RWPE1 (cell line): ENCODE results near the gene NHERF2.

Source experiments
- CTCF ChIA-PET: fragments of 350-600 bp; sonication (Branson Sonifier 250); formaldehyde crosslinking; extraction: SDS; loops from one replicate; lab custom pipeline; 2021; lab: Yijun Ruan, JAX
- POLR2A ChIA-PET: fragments of 400-600 bp; formaldehyde crosslinking; extraction: SDS; loops from one replicate; lab custom pipeline; 2020; ENCODE audit warnings: antibody characterized with exemption; ENCODE audit not compliant: low non-redundant PET; lab: Yijun Ruan, JAX
- DNase-seq: peaks from one replicate; pipeline ENCODE4 v3.0.0; 2012; ENCODE audit warnings: low spot score
- H3K27ac ChIP-seq: fragments of 450-650 bp; 2 replicates; pipeline ENCODE4 v1.5.1; 2017
- CTCF ChIP-seq: fragments of 450-650 bp; conservative IDR thresholded peaks from 2 replicates; pipeline ENCODE4 v1.5.1; 2017; ENCODE audit warnings: low read depth, mild to moderate bottlenecking

Gene NHERF2

DNA sequence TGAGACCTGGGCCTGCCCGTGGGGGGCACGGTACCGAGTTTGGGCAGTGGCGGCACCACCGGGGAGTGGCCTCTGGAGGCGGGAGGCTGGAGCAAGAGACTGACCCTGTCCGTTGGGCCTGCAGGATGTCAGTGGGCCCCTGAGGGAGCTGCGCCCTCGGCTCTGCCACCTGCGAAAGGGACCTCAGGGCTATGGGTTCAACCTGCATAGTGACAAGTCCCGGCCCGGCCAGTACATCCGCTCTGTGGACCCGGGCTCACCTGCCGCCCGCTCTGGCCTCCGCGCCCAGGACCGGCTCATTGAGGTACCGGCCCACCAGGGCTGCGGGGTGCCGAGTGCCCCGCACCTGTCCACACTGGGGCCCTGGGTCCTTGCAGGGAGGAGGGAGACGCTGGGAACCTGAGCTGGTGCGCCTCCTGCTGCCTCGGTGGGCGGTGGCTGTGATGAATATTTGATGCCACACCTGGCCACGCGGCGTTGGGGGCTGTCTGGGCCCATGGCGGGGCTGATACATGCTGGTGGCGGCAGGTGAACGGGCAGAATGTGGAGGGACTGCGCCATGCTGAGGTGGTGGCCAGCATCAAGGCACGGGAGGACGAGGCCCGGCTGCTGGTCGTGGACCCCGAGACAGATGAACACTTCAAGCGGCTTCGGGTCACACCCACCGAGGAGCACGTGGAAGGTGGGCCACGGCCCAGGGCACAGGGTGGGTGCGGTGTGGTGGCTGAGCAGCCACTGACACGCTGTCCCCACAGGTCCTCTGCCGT lies 9.7 kb downstream of the NHERF2 start:
- DNase-seq = no peak
- H3K27ac ChIP-seq = peak overlapping the region; percentile 59
- CTCF ChIA-PET = interaction anchor here (0.7 kb wide), 1 partner anchor 11 kb away, joined by 3 read pairs; no protein-coding TSS in a partner anchor
- no peak for TF ChIP-seq CTCF
- POLR2A ChIA-PET = no interaction called here

DNA sequence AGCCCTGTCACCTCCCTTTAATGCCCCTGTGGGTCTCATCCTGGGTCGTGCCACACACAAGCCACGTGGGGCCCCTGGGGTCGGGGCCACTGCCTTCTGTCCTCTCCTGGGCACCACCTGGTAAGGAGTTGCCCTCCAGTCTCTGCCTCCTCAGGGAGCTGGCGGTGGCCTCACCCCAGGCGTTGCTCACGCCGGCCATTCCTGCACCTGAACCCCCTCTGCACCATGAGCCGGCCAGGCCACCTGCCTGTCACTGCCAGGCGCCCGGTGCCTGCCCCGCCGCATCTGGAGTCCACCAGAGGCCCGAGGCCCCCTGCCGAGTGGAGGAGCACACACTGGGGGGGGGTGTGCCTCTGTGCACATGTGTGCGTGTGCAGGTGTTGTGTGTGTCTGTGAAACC lies 10.4 kb downstream of the NHERF2 start:
- ChIA-PET CTCF (interaction anchor here (1.1 kb wide), 1 partner anchor 20 kb away, joined by 3 read pairs; no protein-coding TSS in a partner anchor), POLR2A (no interaction called here)
- H3K27ac ChIP-seq = peak overlapping the region; percentile 12
- DNase-seq = no peak
- no peak for TF ChIP-seq CTCF

DNA sequence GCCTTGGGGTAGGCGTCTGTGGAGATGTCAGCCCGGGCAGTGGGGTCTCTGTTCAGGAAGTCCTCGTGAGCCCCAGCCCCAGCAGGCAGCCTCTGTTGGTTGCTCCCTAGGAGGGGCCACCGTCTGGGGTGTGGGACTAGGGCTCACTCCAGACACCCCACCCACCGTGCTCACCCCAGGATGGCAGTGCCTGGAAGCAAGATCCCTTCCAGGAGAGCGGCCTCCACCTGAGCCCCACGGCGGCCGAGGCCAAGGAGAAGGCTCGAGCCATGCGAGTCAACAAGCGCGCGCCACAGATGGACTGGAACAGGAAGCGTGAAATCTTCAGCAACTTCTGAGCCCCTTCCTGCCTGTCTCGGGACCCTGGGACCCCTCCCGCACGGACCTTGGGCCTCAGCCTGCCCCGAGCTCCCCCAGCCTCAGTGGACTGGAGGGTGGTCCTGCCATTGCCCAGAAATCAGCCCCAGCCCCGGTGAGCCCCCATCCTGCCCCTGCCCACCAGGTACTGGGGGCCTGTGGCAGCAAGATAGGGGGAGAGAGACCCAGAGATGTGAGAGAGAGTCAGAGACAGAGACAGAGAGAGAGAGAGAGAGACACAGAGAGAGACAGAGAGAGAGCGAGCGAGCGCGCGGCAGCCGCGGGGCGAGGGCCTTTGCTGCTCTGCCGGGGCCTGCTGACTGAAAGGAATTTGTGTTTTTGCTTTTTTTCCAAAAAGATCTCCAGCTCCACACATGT lies 11.1 kb downstream of the NHERF2 start:
- CTCF ChIA-PET = interaction anchor here (0.6 to 1.1 kb wide), 2 partner anchors 20 to 44 kb away, joined by 3 read pairs; no protein-coding TSS in a partner anchor
- TF ChIP-seq CTCF = no peak
- POLR2A ChIA-PET = no interaction called here
- no peak for DNase-seq
- peak overlapping the region; percentile 12 for H3K27ac ChIP-seq

DNA sequence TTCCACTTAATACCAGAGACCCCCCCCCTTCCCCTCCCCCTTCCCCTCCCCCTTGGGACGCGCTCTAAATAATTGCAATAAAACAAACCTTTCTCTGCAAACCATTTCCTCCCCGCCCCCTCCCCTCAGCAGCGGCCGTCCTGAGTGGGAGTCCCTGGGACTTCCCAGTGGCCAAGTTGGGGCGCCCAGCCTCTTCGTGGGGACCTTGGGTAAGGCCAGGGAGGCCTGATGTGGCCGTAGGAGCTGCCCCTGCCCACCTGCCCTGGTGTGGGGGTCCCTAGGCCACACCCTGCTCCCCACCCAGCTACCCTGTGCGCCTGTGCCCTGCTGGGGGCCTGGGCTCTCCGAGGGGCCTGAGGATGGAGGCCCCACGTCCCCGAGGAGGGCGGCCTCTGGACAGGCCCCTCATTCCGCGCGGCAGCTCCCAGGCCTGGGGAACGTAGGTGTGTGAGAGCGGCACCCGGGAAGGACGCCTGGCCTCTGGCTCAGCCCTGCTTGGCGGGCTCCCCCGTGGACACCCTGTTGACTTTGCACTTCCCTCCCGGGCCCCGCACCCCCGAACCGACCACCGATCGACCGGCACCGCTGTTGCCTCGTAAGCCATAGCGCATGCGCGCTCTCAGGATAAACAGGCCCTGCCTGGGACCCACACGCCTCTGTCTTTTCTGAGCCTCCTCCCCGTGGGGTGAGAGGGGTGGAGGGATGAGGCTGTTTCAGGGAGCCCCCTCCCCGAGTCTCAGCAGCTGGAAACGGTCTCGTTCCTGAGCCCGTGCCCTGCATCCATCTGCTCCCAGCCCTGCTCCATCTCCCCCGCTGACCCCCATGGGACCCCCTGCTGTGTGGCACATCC lies 11.9 kb downstream of the NHERF2 start:
- ChIA-PET POLR2A (no interaction called here), CTCF (interaction anchor here (0.6 kb wide), 1 partner anchor 45 kb away, joined by 3 read pairs; no protein-coding TSS in a partner anchor)
- TF ChIP-seq CTCF = no peak

DNA sequence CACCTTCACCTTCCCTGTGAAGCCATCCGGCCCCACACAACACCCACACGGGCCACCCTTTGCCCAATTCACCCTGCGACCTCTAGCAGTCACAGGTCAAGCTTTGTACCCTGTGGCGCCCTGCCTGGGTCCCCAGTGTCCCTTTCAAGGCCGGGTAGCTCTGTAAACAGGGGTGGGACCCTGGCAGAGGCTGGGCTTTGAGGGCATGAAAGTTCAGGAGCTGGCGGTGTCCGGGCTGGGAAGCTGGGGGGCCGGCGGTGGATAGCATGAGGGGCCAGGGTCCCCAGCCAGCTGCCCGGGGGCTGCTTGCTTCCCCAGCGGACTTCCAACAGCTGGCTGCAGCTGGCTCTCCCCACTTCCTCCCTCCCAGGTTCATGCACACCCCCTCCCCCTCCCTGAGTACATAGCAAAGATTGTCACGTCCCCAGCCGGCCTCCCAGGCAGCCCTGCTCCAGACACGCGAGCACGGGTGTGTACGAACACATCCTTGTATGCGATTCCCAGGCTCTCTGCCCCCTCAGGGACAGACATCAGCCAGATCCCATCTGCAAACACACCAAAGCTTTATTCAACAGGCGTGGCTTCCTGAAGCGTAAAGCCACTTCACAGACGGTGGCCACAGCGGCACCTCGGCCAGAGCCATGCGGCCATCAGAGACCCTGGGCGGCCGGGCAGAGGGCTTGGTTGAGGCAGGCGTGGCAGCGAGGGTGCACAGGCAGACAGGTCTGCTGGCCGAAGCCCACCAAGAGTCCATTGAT lies 12.8 kb downstream of the NHERF2 start:
- H3K27ac ChIP-seq = peak overlapping the region; percentile 78
- ChIA-PET CTCF (no interaction called here), POLR2A (interaction anchor here (0.5 to 0.9 kb wide), 2 partner anchors 12 to 16 kb away, joined by 3 to 4 read pairs; no protein-coding TSS in a partner anchor)
- no peak for TF ChIP-seq CTCF
- DNase-seq = no peak

More for the DNA sequence above, 11.9 kb downstream of the NHERF2 start:
- no peak for DNase-seq
- peak overlapping the region; percentile 78 for H3K27ac ChIP-seq
